HepG2 (cell line): ENCODE results near the gene ANG. TPM values are rescaled to one million over a fixed set of nuclear protein-coding genes. Genes with fewer than 3 reads are reported as not detected.

Source experiments
- CBX5 ChIP-seq: sonication (generic); formaldehyde crosslinking; IDR thresholded peaks from 2 replicates; pipeline ENCODE4 v1.4.0; 2020; ENCODE audit warnings: missing genetic modification reagents, borderline replicate concordance
- EZH2 ChIP-seq: conservative IDR thresholded peaks from 2 replicates; pipeline ENCODE4 v1.6.1; 2012; ENCODE audit warnings: mild to moderate bottlenecking, low read depth, low read length, moderate library complexity
- FIP1L1 ChIP-seq: fragments of 200-400 bp; formaldehyde crosslinking; IDR thresholded peaks from 2 replicates; pipeline ENCODE4 v1.6.1; 2018; ENCODE audit warnings: low read depth, mild to moderate bottlenecking, low read length, moderate library complexity, borderline replicate concordance; ENCODE audit not compliant: insufficient read depth
- MTF1 ChIP-seq: sonication (generic); formaldehyde crosslinking; IDR thresholded peaks from 2 replicates; pipeline ENCODE4 v1.5.0; 2020; ENCODE audit warnings: missing genetic modification reagents
- PAWR ChIP-seq: sonication (generic); formaldehyde crosslinking; IDR thresholded peaks from 2 replicates; pipeline ENCODE4 v1.4.0; 2020; ENCODE audit warnings: missing genetic modification reagents, mild to moderate bottlenecking, borderline replicate concordance
- PITX1 ChIP-seq: sonication (generic); formaldehyde crosslinking; IDR thresholded peaks from 2 replicates; pipeline ENCODE4 v1.5.1; 2020; ENCODE audit warnings: mild to moderate bottlenecking, missing genetic modification reagents
- SOX6 ChIP-seq, 2 experiments: fragments of 450-650 bp in 1 of 2; sonication (generic) in 1 of 2; formaldehyde crosslinking in 1 of 2; IDR thresholded peaks; 2 replicates each; pipeline versions ENCODE4 v1.4.0 to v1.6.1; 2017 to 2020; ENCODE audit warnings: antibody characterized with exemption in 1 of 2, mild to moderate bottlenecking in 1 of 2, missing genetic modification reagents in 1 of 2
- ZFP1 ChIP-seq: IDR thresholded peaks from 2 replicates; pipeline ENCODE4 v1.6.1; 2016
- ZFP37 ChIP-seq: sonication (generic); formaldehyde crosslinking; IDR thresholded peaks from 2 replicates; pipeline ENCODE4 v1.4.0; 2020; ENCODE audit warnings: missing genetic modification reagents, borderline replicate concordance
- ZIK1 ChIP-seq: sonication (generic); formaldehyde crosslinking; IDR thresholded peaks from 2 replicates; pipeline ENCODE4 v1.5.0; 2020; ENCODE audit warnings: mild to moderate bottlenecking, low read depth, missing genetic modification reagents, borderline replicate concordance
- ZMYM3 ChIP-seq: sonication (generic); formaldehyde crosslinking; IDR thresholded peaks from 2 replicates; pipeline ENCODE4 v1.5.1; 2020; ENCODE audit warnings: mild to moderate bottlenecking, missing genetic modification reagents
- ZNF446 ChIP-seq: sonication (generic); formaldehyde crosslinking; IDR thresholded peaks from 2 replicates; pipeline ENCODE4 v1.5.0; 2020; ENCODE audit warnings: mild to moderate bottlenecking, missing genetic modification reagents
- ZNF546 ChIP-seq: sonication (generic); formaldehyde crosslinking; conservative IDR thresholded peaks from 2 replicates; pipeline ENCODE4 v1.8.1; 2023; ENCODE audit warnings: mild to moderate bottlenecking, missing genetic modification reagents
- ZNF607 ChIP-seq: sonication (generic); formaldehyde crosslinking; IDR thresholded peaks from 2 replicates; pipeline ENCODE4 v1.5.1; 2020; ENCODE audit warnings: missing genetic modification reagents, mild to moderate bottlenecking, borderline replicate concordance
- ZNF724P ChIP-seq: sonication (generic); formaldehyde crosslinking; IDR thresholded peaks from 2 replicates; pipeline ENCODE4 v1.8.0; 2022; ENCODE audit warnings: missing genetic modification reagents, borderline replicate concordance
- ZNF749 ChIP-seq: sonication (generic); formaldehyde crosslinking; IDR thresholded peaks from 2 replicates; pipeline ENCODE4 v1.8.0; 2022; ENCODE audit warnings: mild to moderate bottlenecking, missing genetic modification reagents, moderate library complexity, borderline replicate concordance
- ZNF776 ChIP-seq: sonication (generic); formaldehyde crosslinking; IDR thresholded peaks from 2 replicates; pipeline ENCODE4 v1.4.0; 2020; ENCODE audit warnings: mild to moderate bottlenecking, missing genetic modification reagents
- ZNF816 ChIP-seq: sonication (generic); formaldehyde crosslinking; IDR thresholded peaks from 2 replicates; pipeline ENCODE4 v1.8.0; 2022; ENCODE audit warnings: missing genetic modification reagents, mild to moderate bottlenecking, borderline replicate concordance
- ZNF850 ChIP-seq: sonication (generic); formaldehyde crosslinking; conservative IDR thresholded peaks from 2 replicates; pipeline ENCODE4 v1.9.0; 2021; ENCODE audit warnings: mild to moderate bottlenecking, missing genetic modification reagents
- polyA plus RNA-seq, 8 experiments: library from polyadenylated mRNA; depleted of rRNA in 3 of 8; stranded (reverse) in 7 of 8; unstranded in 1 of 8; fragments of >200 nt; fragmentation: Illumina TruSeq in 4 of 8; extraction: Trizol in 4 of 8; gene quantifications; 2 replicates each; pipeline versions ENCODE4 v1.2.1 to v1.2.3, GENCODE V29; 2011 to 2016; ENCODE audit warnings: low read depth in 4 of 8, missing spikeins in 1 of 8, mixed read lengths in 1 of 8; ENCODE audit not compliant: insufficient read depth in 1 of 8
- total RNA-seq, 5 experiments: library from RNA; depleted of rRNA; stranded (reverse); fragments of >200 nt; fragmentation: Illumina TruSeq; extraction: Trizol; gene quantifications; 2 replicates each; pipeline ENCODE4 v1.2.3, GENCODE V29; 2016; ENCODE audit warnings: low read depth in 1 of 5
- TF ChIP-seq, protein P1 (sequence below): sonication (generic); formaldehyde crosslinking; IDR thresholded peaks from 2 replicates; pipeline ENCODE4 v1.8.0; 2022; ENCODE audit warnings: mild to moderate bottlenecking, missing genetic modification reagents
- TF ChIP-seq, protein P2 (sequence below): sonication (generic); formaldehyde crosslinking; IDR thresholded peaks from 2 replicates; pipeline ENCODE4 v1.4.0; 2020; ENCODE audit warnings: mild to moderate bottlenecking, missing genetic modification reagents
- TF ChIP-seq, protein P3 (sequence below): fragments of 450-650 bp; IDR thresholded peaks from 2 replicates; pipeline ENCODE4 v1.6.1; 2017

The ANG gene
- total and polyA plus RNA-seq, 2 of the 13 experiments (the other 11 are each of a cell fraction or from before 2014, with no cell fraction given) = 83.6 to 401 TPM

DNA sequence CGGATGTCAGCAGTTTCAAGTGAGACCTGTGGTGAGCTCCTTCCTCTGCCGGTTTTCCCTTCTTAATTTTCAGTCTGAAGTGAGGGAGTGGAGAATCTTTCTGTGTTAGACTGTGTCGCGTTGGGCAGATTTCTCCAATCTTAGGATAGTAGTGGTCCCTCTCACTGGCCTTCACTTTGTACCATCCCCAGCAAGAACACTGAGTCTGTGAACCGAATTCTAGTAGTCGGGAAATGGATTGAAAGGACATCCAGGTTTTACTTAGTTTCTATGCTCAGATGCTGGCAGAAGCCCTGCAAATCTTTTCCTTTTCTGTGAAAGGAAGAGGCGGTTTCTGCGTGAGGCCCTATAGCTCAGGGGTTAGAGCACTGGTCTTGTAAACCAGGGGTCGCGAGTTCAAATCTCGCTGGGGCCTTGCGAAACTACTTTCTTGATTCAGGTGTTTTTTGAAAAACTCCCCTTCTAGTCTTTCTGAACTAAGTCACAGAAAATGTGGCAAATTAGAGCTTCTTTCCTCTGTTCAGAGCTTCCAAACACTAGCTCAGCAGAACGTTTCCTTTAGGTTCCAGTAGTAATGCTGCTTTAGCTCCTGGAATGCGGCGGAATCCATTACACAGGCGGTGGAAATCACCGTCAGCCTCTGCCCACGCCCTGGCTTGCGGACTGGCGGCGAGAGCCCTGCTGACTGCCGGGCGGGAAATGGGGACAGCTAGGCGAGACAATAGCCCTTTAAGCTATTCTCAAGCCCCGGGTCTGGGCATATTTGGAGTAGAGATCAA is 7.0 kb upstream of the ANG start (continued):
- TF ChIP-seq MTF1 (CRISPR knock-in tag) = no peak; the same call in 1 of the 2 replicates
- TF ChIP-seq, protein P1, sequence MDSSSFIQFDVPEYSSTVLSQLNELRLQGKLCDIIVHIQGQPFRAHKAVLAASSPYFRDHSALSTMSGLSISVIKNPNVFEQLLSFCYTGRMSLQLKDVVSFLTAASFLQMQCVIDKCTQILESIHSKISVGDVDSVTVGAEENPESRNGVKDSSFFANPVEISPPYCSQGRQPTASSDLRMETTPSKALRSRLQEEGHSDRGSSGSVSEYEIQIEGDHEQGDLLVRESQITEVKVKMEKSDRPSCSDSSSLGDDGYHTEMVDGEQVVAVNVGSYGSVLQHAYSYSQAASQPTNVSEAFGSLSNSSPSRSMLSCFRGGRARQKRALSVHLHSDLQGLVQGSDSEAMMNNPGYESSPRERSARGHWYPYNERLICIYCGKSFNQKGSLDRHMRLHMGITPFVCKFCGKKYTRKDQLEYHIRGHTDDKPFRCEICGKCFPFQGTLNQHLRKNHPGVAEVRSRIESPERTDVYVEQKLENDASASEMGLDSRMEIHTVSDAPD (CRISPR knock-in tag) = no peak; the same call in 1 of the 2 replicates
- TF ChIP-seq PITX1 (CRISPR knock-in tag) = peak; percentile 81; the same call in 1 of the 2 replicates
- no peak; the same call in 1 of the 2 replicates for TF ChIP-seq ZNF446 (CRISPR knock-in tag)
- no peak for TF ChIP-seq EZH2
- TF ChIP-seq ZNF749 (CRISPR knock-in tag) = peak; percentile 90; the same call in 1 of the 2 replicates
- TF ChIP-seq, protein P2, sequence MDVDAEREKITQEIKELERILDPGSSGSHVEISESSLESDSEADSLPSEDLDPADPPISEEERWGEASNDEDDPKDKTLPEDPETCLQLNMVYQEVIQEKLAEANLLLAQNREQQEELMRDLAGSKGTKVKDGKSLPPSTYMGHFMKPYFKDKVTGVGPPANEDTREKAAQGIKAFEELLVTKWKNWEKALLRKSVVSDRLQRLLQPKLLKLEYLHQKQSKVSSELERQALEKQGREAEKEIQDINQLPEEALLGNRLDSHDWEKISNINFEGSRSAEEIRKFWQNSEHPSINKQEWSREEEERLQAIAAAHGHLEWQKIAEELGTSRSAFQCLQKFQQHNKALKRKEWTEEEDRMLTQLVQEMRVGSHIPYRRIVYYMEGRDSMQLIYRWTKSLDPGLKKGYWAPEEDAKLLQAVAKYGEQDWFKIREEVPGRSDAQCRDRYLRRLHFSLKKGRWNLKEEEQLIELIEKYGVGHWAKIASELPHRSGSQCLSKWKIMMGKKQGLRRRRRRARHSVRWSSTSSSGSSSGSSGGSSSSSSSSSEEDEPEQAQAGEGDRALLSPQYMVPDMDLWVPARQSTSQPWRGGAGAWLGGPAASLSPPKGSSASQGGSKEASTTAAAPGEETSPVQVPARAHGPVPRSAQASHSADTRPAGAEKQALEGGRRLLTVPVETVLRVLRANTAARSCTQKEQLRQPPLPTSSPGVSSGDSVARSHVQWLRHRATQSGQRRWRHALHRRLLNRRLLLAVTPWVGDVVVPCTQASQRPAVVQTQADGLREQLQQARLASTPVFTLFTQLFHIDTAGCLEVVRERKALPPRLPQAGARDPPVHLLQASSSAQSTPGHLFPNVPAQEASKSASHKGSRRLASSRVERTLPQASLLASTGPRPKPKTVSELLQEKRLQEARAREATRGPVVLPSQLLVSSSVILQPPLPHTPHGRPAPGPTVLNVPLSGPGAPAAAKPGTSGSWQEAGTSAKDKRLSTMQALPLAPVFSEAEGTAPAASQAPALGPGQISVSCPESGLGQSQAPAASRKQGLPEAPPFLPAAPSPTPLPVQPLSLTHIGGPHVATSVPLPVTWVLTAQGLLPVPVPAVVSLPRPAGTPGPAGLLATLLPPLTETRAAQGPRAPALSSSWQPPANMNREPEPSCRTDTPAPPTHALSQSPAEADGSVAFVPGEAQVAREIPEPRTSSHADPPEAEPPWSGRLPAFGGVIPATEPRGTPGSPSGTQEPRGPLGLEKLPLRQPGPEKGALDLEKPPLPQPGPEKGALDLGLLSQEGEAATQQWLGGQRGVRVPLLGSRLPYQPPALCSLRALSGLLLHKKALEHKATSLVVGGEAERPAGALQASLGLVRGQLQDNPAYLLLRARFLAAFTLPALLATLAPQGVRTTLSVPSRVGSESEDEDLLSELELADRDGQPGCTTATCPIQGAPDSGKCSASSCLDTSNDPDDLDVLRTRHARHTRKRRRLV = peak; percentile 91
- no peak for TF ChIP-seq ZNF724P (CRISPR knock-in tag)
- TF ChIP-seq, protein P3, sequence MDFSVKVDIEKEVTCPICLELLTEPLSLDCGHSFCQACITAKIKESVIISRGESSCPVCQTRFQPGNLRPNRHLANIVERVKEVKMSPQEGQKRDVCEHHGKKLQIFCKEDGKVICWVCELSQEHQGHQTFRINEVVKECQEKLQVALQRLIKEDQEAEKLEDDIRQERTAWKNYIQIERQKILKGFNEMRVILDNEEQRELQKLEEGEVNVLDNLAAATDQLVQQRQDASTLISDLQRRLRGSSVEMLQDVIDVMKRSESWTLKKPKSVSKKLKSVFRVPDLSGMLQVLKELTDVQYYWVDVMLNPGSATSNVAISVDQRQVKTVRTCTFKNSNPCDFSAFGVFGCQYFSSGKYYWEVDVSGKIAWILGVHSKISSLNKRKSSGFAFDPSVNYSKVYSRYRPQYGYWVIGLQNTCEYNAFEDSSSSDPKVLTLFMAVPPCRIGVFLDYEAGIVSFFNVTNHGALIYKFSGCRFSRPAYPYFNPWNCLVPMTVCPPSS = no peak
- no peak for TF ChIP-seq SOX6 (IDR thresholded peaks at IDR 0.05)
- peak; percentile 71 for TF ChIP-seq SOX6 (CRISPR knock-in tag; IDR thresholded peaks at IDR 0.05)
- TF ChIP-seq ZIK1 (CRISPR knock-in tag) = 0 out of 2 replicates have a peak, but pooled peaks have one; percentile 22
- TF ChIP-seq ZNF546 = no peak; the same call in 1 of the 2 replicates
- 0 out of 2 replicates have a peak, but pooled peaks have one; percentile 6 for TF ChIP-seq ZFP1
- no peak for TF ChIP-seq CBX5 (CRISPR knock-in tag)
- TF ChIP-seq ZNF850 (CRISPR knock-in tag) = no peak
- TF ChIP-seq PAWR = no peak; the same call in 1 of the 2 replicates
- TF ChIP-seq ZFP37 (CRISPR knock-in tag) = no peak
- TF ChIP-seq ZNF776 (CRISPR knock-in tag) = no peak
- no peak; the same call in 1 of the 2 replicates for TF ChIP-seq ZNF607
- TF ChIP-seq ZNF816 (CRISPR knock-in tag) = no peak; the same call in 1 of the 2 replicates
- peak; percentile 95 for TF ChIP-seq ZMYM3
- TF ChIP-seq FIP1L1 = no peak
